Mesendoderm (in vitro differentiated cells): ENCODE measurements around the gene NADSYN1.

Experiments used
- DNase-seq: peaks from one replicate; pipeline ENCODE4 v3.0.0; 2013
- H2AK5ac ChIP-seq: 2 replicates; pipeline ENCODE4 v1.6.1; 2013; ENCODE audit warnings: low read length, inconsistent platforms
- H2BK120ac ChIP-seq: 2 replicates; pipeline ENCODE4 v1.6.1; 2013; ENCODE audit warnings: low read depth, mild to moderate bottlenecking, low read length, moderate library complexity, mixed read lengths
- H2BK15ac ChIP-seq: replicated peaks from 2 replicates; pipeline ENCODE4 v1.6.1; 2013; ENCODE audit warnings: low read depth, mild to moderate bottlenecking, moderate library complexity
- H2BK5ac ChIP-seq: 2 replicates; pipeline ENCODE4 v1.6.1; 2013; ENCODE audit warnings: low read length, inconsistent platforms
- H3K18ac ChIP-seq: 2 replicates; pipeline ENCODE4 v1.6.1; 2013; ENCODE audit warnings: mild to moderate bottlenecking, low read length, mixed read lengths
- H3K23ac ChIP-seq: one replicate; pipeline ENCODE4 v1.6.1; 2013; ENCODE audit warnings: low read length
- H3K27ac ChIP-seq: 2 replicates; pipeline ENCODE4 v1.5.1; 2013; ENCODE audit warnings: low read depth, mild to moderate bottlenecking, inconsistent platforms, low read length, moderate library complexity
- H3K27me3 ChIP-seq: 2 replicates; pipeline ENCODE4 v1.6.1; 2013; ENCODE audit warnings: low read length, control low read depth, mild to moderate bottlenecking, inconsistent platforms; ENCODE audit not compliant: insufficient read depth, poor library complexity
- H3K36me3 ChIP-seq: 2 replicates; pipeline ENCODE4 v1.6.1; 2013; ENCODE audit warnings: low read length, inconsistent platforms; ENCODE audit not compliant: control insufficient read depth, insufficient read depth
- H3K4ac ChIP-seq: one replicate; pipeline ENCODE4 v1.6.1; 2013; ENCODE audit warnings: low read depth, mild to moderate bottlenecking, low read length, moderate library complexity
- H3K4me1 ChIP-seq: 2 replicates; pipeline ENCODE4 v1.6.1; 2013; ENCODE audit warnings: low read depth, low read length, inconsistent platforms; ENCODE audit not compliant: control insufficient read depth
- H3K4me2 ChIP-seq: 2 replicates; pipeline ENCODE4 v1.6.1; 2013; ENCODE audit warnings: low read length
- H3K4me3 ChIP-seq: 2 replicates; pipeline ENCODE4 v1.5.1; 2013; ENCODE audit warnings: mild to moderate bottlenecking, low read length
- H3K56ac ChIP-seq: one replicate; pipeline ENCODE4 v1.6.1; 2013; ENCODE audit warnings: low read length
- H3K79me1 ChIP-seq: 2 replicates; pipeline ENCODE4 v1.6.1; 2013; ENCODE audit warnings: low read length, inconsistent platforms
- H3K79me2 ChIP-seq: 2 replicates; pipeline ENCODE4 v1.6.1; 2013; ENCODE audit warnings: mild to moderate bottlenecking, low read length; ENCODE audit not compliant: control insufficient read depth, insufficient read depth
- H3K9ac ChIP-seq: 2 replicates; pipeline ENCODE4 v1.6.1; 2013; ENCODE audit warnings: low read length, inconsistent platforms
- H4K5ac ChIP-seq: one replicate; pipeline ENCODE4 v1.6.1; 2013; ENCODE audit warnings: low read length
- H4K8ac ChIP-seq: one replicate; pipeline ENCODE4 v1.6.1; 2013; ENCODE audit warnings: low read depth, mild to moderate bottlenecking, control low read depth, low read length, moderate library complexity
- WGBS: extraction: QIAGEN DNeasy Blood & Tissue Kit; methylation state at CpG from one replicate; pipeline ENCODE4 v1.1.7; 2013; ENCODE audit warnings: low lambda C conversion rate, missing lambda C conversion rate; ENCODE audit not compliant: insufficient coverage; ENCODE audit errors: extremely low coverage; 5-methylcytosine and 5-hydroxymethylcytosine counted together

Gene NADSYN1

DNA sequence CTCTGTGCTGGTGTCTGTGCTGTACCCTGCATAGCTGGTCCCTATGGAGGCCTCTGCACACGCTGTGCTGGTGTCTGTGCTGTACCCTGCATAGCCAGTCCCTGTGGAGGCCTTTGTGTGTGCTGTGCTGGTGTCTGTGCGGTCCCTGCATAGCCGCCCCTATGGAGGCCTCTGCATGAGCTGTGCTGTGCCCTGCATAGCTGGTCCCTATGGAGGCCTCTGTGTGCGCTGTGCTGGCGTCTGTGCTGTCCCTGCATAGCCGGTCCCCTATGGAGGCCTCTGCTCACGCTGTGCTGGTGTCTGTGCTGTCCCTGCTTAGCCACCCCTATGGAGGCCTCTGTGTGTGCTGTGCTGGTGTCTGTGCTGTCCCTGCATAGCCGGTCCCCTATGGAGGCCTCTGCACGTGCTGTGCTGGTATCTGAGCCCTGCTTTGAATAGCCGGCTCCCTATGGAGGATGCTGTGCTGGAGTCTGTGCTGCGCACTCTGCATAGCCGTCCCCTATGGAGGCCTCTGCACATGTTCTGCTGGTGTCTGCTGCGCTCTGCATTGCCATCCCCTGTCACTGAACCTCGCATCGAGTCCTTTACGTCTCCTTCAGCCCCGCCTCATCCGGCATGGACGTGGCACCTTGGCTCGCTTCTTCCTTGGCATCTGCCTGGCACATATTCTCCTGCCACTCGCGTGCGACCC lies 6.2 kb downstream of the NADSYN1 start:
- Histone ChIP-seq H3K4me1 (no peaks in the 10 kb centered on the region), H3K79me2 (no peaks in the 10 kb centered on the region), H3K4me3 (no peak overlapping the region), H2BK5ac (no peak overlapping the region), H3K23ac (no peak overlapping the region), H3K9ac (no peak overlapping the region), H3K18ac (no peak overlapping the region), H3K79me1 (peaks cover 2% of the 10 kb centered on the region), H3K36me3 (peaks cover 4% of the 10 kb centered on the region), H4K8ac (no peak overlapping the region), H4K5ac (no peak overlapping the region), H2BK120ac (no peak overlapping the region), H3K27ac (no peak overlapping the region), H3K27me3 (no peaks in the 10 kb centered on the region), H3K4me2 (no peak overlapping the region), H2BK15ac (no peak overlapping the region), H2AK5ac (no peak overlapping the region), H3K56ac (no peak overlapping the region), H3K4ac (no peak overlapping the region)
- DNase-seq = no peak
- WGBS = no CpG with 5 or more reads among the region's 23 CpGs

GRCh38 chr11:71459767-71460320 lies 6.8 kb downstream of the NADSYN1 start:
- H2BK15ac ChIP-seq = no peak overlapping the region
- no peak overlapping the region for H2BK5ac ChIP-seq
- no peak overlapping the region for H3K56ac ChIP-seq
- no peak overlapping the region for H3K4me3 ChIP-seq
- H3K4me2 ChIP-seq = no peak overlapping the region
- no peak overlapping the region for H3K27ac ChIP-seq
- no peak overlapping the region for H3K18ac ChIP-seq
- no peak overlapping the region for H3K9ac ChIP-seq
- no peak overlapping the region for H3K23ac ChIP-seq
- no peak for DNase-seq
- H3K27me3 ChIP-seq = no peaks in the 10 kb centered on the region
- no CpG with 5 or more reads among the region's 11 CpGs for WGBS
- H3K4ac ChIP-seq = no peak overlapping the region
- no peak overlapping the region for H2BK120ac ChIP-seq
- H2AK5ac ChIP-seq = no peak overlapping the region
- H3K4me1 ChIP-seq = no peaks in the 10 kb centered on the region
- H4K8ac ChIP-seq = no peak overlapping the region
- no peaks in the 10 kb centered on the region for H3K79me2 ChIP-seq
- no peak overlapping the region for H4K5ac ChIP-seq
- no peaks in the 10 kb centered on the region for H3K79me1 ChIP-seq
- peaks cover 4% of the 10 kb centered on the region for H3K36me3 ChIP-seq

- Histone ChIP-seq H3K4ac (no peak overlapping the region), H4K5ac (no peak overlapping the region), H3K27ac (no peak overlapping the region), H3K18ac (no peak overlapping the region), H3K27me3 (no peaks in the 10 kb centered on the region), H3K79me1 (no peaks in the 10 kb centered on the region), H2BK15ac (no peak overlapping the region), H3K4me3 (no peak overlapping the region), H2AK5ac (no peak overlapping the region), H3K23ac (no peak overlapping the region), H3K4me2 (no peak overlapping the region), H4K8ac (no peak overlapping the region), H2BK5ac (no peak overlapping the region), H3K9ac (no peak overlapping the region), H2BK120ac (no peak overlapping the region), H3K4me1 (no peaks in the 10 kb centered on the region), H3K36me3 (peaks cover 4% of the 10 kb centered on the region), H3K56ac (no peak overlapping the region), H3K79me2 (no peaks in the 10 kb centered on the region)
- no peak for DNase-seq
- WGBS = no CpG with 5 or more reads among the region's 9 CpGs
Measured at GRCh38 chr11:71461696-71462095, 8.7 kb downstream of the NADSYN1 start.

GRCh38 chr11:71462726-71463125 lies 9.7 kb downstream of the NADSYN1 start:
- Histone ChIP-seq H2BK15ac (no peak overlapping the region), H3K56ac (no peak overlapping the region), H2AK5ac (no peak overlapping the region), H3K27ac (no peak overlapping the region), H3K4me2 (no peak overlapping the region), H3K36me3 (peaks cover 4% of the 10 kb centered on the region), H3K9ac (no peak overlapping the region), H3K4me1 (no peaks in the 10 kb centered on the region), H2BK5ac (no peak overlapping the region), H3K18ac (no peak overlapping the region), H4K8ac (no peak overlapping the region), H2BK120ac (no peak overlapping the region), H3K27me3 (no peaks in the 10 kb centered on the region), H3K23ac (no peak overlapping the region), H3K79me1 (no peaks in the 10 kb centered on the region), H3K4me3 (no peak overlapping the region), H4K5ac (no peak overlapping the region), H3K4ac (no peak overlapping the region), H3K79me2 (no peaks in the 10 kb centered on the region)
- no peak for DNase-seq
- WGBS = no CpG with 5 or more reads among the region's 11 CpGs

DNA sequence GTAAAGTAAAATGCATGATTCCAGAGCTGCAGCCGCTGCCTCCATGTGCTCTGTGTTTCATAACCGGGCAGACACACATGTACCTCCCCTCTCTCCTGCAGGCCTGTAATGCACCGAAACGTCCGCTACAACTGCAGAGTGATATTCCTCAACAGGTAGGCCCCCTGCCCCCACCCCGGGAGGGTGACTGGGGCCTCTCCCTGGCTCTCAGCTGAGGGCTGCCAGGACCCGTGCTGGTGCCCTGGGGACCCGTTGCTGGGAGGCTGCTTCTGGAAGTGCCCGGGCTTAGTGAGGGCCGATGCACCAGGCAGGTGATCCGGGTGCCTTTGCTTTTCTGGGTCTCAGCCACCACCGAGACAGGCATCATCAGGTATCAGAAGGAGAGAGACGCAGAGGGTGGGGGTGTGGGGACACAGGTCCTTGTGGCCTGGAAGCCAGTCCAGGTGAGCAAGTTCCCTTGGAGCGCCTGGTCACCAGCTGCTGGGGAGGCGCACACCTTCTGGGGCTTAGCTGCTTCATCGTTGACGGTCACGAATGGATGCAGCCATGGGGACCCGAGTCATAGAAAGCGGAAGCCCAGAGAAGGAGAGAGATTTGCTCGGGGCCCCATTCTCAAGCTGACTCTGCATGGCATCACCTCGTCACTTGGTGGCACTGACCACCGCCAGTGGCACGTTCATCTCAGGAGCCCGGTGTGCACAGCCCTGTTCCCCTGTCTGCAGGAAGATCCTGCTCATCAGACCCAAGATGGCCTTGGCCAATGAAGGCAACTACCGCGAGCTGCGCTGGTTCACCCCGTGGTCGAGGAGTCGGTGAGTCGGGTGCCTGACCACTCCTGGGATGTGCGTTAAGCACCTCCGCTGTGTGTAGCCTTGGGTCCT lies 10.6 kb downstream of the NADSYN1 start:
- no CpG with 5 or more reads among the region's 34 CpGs for WGBS
- Histone ChIP-seq H3K36me3 (peaks cover 4% of the 10 kb centered on the region), H4K8ac (no peak overlapping the region), H3K23ac (no peak overlapping the region), H2BK5ac (no peak overlapping the region), H3K4ac (no peak overlapping the region), H3K4me1 (no peaks in the 10 kb centered on the region), H3K27me3 (no peaks in the 10 kb centered on the region), H2BK15ac (no peak overlapping the region), H3K56ac (no peak overlapping the region), H4K5ac (no peak overlapping the region), H3K9ac (no peak overlapping the region), H3K79me1 (no peaks in the 10 kb centered on the region), H3K27ac (no peak overlapping the region), H2BK120ac (no peak overlapping the region), H3K18ac (no peak overlapping the region), H3K4me3 (no peak overlapping the region), H3K4me2 (no peak overlapping the region), H3K79me2 (no peaks in the 10 kb centered on the region), H2AK5ac (no peak overlapping the region)
- no peak for DNase-seq
